Esophagus muscularis mucosa (tissue), 4 donors: ENCODE measurements around the gene PKMYT1. TPM values are rescaled to one million over a fixed set of nuclear protein-coding genes. Genes with fewer than 3 reads are reported as not detected.

Source experiments
- DNase-seq: peaks from one replicate; pipeline ENCODE4 v3.0.0-alpha.2; 2017; ENCODE audit errors: extremely low spot score
- H3K27ac ChIP-seq, 4 donors: fragments of 200-600 bp; sonication (generic); replicated peaks in 1 of 4; 1 replicate in 3 of 4; 2 replicates in 1 of 4; pipeline ENCODE4 v1.5.1; 2016 to 2019; ENCODE audit warnings: mild to moderate bottlenecking in 1 of 4
- H3K27me3 ChIP-seq, 4 donors: fragments of 200-600 bp; sonication (generic); one replicate each; pipeline versions ENCODE4 v1.5.1 to v1.6.0; 2016 to 2019
- H3K36me3 ChIP-seq, 4 donors: fragments of 200-600 bp; sonication (generic); one replicate each; pipeline ENCODE4 v1.5.1; 2016 to 2019
- H3K4me1 ChIP-seq, 4 donors: fragments of 200-600 bp; sonication (generic); one replicate each; pipeline ENCODE4 v1.5.1; 2016 to 2019
- H3K4me3 ChIP-seq, 4 donors: fragments of 200-600 bp; sonication (generic); 1 replicate in 2 of 4; 2 replicates in 2 of 4; pipeline ENCODE4 v1.5.1; 2016 to 2019; ENCODE audit warnings: mild to moderate bottlenecking in 4 of 4, moderate library complexity in 1 of 4
- H3K9me3 ChIP-seq, 4 donors: fragments of 200-600 bp; sonication (generic); 1 replicate in 3 of 4; 2 replicates in 1 of 4; pipeline ENCODE4 v1.5.1; 2016 to 2019
- EP300 ChIP-seq: sonication (generic); formaldehyde crosslinking; IDR thresholded peaks from one replicate; pipeline ENCODE4 v1.6.1; 2017; ENCODE audit warnings: antibody characterized with exemption
- POLR2A ChIP-seq: fragments of 450-650 bp; IDR thresholded peaks from one replicate; pipeline ENCODE4 v1.6.1; 2017; ENCODE audit warnings: antibody characterized with exemption, moderate library complexity, mild to moderate bottlenecking, low read depth
- POLR2AphosphoS5 ChIP-seq, 2 donors: sonication (generic); formaldehyde crosslinking; IDR thresholded peaks; one replicate each; pipeline ENCODE4 v1.6.1; 2017; ENCODE audit warnings: antibody characterized with exemption in 2 of 2
- WGBS: methylation state at CpG from one replicate; pipeline ENCODE4 v1.1.5; 2018; 5-methylcytosine and 5-hydroxymethylcytosine counted together
- intact Hi-C: fragments of 100-400 bp; cut with DNase I; formaldehyde crosslinking; loops from one replicate; pipeline ENCODE4 v1.15.1; 2023
- total RNA-seq, 4 donors: library from RNA; depleted of rRNA; stranded (reverse); fragments of >200 nt; gene quantifications; one replicate each; pipeline versions ENCODE4 v1.1.0 to v1.2.1, GENCODE V29; 2016
- TF ChIP-seq, protein P1 (sequence below), 3 experiments: fragments of 200-600 bp in 2 of 3; fragments of 450-650 bp in 1 of 3; sonication (generic) in 2 of 3; IDR thresholded peaks; one replicate each; pipeline ENCODE4 v1.5.1; 2017 to 2019; ENCODE audit warnings: antibody characterized with exemption in 3 of 3, mild to moderate bottlenecking in 2 of 3, moderate library complexity in 1 of 3

The PKMYT1 gene
- total RNA-seq, 4 donors from 2014 or later, result 0.57 to 2.5 TPM; not detected in 2

DNA sequence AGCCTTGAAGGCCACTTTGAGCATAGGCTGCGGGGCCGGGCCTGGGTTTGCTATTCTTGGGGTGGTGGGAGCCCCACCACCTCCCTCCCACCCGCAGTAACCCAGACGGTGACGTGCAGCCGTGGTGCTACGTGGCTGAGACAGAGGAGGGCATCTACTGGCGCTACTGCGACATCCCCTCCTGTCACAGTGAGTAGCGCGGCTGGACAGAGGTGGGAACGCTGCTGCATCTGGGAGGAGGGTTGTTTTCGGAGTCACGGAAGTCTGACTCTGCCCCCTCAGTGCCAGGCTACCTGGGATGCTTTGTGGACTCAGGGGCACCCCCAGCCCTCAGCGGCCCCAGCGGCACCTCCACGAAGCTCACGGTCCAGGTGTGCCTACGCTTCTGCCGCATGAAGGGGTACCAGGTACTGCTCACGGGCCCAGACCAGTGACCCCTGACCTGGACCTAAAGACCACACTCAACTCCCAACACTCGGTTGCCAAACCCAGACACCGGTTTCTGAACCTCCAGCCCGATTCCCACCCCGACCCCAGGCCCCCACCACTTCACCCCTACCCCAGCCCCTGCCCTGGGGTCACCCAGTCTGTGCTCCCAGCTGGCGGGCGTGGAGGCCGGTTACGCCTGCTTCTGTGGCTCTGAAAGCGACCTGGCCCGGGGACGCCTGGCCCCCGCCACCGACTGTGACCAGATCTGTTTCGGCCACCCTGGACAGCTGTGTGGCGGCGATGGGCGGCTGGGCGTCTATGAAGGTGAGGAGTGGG lies 14.0 kb downstream of the PKMYT1 start:
- 36% methylated on average over 24 of the region's 39 CpGs for WGBS
- no peak for DNase-seq
- intact Hi-C loops, result no loop called here
- Histone ChIP-seq H3K9me3 (no peaks in the 10 kb centered on the region), H3K27me3 (peaks cover 34 to 77% (median 69%) of the 10 kb centered on the region in 4 donors), H3K4me3 (peak overlapping the region; percentile 22 to 49 (median 30)), H3K36me3 (no peaks in the 10 kb centered on the region), H3K27ac (no peak overlapping the region), H3K4me1 (peaks cover 55 to 81% (median 75%) of the 10 kb centered on the region in 4 donors)
- no peak for TF ChIP-seq POLR2AphosphoS5 (IDR thresholded peaks at IDR 0.05)
- TF ChIP-seq, protein P1, sequence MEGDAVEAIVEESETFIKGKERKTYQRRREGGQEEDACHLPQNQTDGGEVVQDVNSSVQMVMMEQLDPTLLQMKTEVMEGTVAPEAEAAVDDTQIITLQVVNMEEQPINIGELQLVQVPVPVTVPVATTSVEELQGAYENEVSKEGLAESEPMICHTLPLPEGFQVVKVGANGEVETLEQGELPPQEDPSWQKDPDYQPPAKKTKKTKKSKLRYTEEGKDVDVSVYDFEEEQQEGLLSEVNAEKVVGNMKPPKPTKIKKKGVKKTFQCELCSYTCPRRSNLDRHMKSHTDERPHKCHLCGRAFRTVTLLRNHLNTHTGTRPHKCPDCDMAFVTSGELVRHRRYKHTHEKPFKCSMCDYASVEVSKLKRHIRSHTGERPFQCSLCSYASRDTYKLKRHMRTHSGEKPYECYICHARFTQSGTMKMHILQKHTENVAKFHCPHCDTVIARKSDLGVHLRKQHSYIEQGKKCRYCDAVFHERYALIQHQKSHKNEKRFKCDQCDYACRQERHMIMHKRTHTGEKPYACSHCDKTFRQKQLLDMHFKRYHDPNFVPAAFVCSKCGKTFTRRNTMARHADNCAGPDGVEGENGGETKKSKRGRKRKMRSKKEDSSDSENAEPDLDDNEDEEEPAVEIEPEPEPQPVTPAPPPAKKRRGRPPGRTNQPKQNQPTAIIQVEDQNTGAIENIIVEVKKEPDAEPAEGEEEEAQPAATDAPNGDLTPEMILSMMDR (IDR thresholded peaks at IDR 0.05), result no peak
- TF ChIP-seq EP300, result no peak
- TF ChIP-seq POLR2A, result no peak

DNA sequence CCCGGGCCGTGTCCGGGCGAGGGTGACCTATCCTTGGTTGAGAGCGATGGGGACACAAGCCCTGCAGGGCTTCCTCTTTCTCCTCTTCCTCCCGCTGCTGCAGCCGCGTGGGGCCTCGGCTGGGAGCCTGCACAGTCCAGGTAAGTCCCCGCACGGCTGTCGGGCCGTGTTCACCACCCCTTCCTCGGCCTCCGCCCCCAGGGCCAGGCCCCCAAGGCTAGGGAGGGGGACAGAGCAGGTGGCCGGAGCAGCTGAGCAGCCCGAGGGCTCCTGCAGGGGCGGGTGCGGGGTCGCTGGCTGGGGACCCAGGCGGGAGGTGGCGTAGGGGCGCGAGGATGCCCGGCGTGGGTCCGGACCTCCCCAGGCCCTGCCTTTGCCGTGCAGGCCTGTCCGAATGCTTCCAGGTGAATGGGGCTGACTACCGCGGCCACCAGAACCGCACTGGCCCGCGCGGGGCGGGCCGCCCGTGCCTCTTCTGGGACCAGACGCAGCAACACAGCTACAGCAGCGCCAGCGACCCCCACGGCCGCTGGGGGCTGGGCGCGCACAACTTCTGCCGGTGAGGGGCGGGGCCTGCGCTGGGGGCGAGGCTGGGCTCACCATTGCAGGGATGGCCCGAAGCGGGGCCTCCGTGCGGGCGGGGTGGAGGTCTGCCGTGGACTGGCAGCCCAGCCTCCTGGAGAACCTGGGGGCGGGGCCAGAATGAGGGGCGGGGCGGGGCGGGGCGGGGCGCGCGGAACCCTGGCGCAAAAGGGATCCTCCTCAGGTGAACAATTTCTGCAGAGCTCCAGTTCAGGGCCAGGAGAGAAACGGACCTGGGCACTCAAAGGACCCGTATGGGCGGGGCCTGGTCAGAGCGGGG lies 15.5 kb downstream of the PKMYT1 start:
- intact Hi-C loops, result no loop called here
- Histone ChIP-seq H3K27me3 (peaks cover 34 to 92% (median 75%) of the 10 kb centered on the region in 4 donors), H3K27ac (no peak overlapping the region), H3K9me3 (no peaks in the 10 kb centered on the region), H3K4me1 (peaks cover 46 to 70% (median 65%) of the 10 kb centered on the region in 4 donors), H3K36me3 (no peaks in the 10 kb centered on the region), H3K4me3 (peak overlapping the region; percentile 34 to 50 (median 36))
- TF ChIP-seq EP300 (no peak), POLR2AphosphoS5 (IDR thresholded peaks at IDR 0.05) (no peak), POLR2A (no peak)
- TF ChIP-seq, protein P1 (IDR thresholded peaks at IDR 0.05), result no peak
- WGBS, result under 1% methylated on average over 23 of the region's 68 CpGs
- DNase-seq, result no peak

DNA sequence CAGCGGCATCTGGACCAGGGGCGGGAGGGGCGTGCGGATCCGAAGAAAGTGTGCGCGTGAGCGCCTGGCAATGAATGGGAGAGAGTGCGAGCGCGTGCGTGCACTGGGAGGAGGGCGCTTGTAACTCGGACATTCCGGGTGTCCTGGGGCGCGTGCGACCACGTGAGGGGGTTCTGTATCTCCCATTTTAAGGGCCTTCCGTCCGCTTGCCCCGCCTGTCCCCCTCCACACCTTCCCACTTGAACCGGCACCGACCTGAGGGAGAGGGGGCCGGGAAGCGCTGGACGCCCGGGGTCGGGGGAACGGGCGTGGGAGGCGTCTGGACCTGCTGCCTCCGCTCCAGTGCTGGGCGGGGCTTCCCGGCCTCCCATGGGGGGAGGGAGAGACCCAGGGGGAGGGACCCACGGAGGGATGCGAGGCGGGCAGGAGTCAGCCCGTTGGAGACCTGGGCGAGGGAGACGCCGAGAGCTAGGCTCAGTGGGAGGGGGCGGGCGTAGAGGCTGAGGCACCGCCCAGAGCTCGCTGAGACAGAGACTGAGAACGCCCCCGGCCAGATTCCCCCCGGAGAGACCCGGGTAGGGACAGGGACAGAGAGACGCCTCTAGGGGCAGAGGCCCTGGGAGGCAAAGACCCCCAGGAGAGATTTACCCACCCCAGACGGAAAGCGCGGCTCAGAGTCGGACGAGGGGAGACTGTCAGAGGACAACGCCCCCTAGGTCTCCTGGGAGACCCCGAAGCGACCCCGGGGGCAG lies 16.3 kb downstream of the PKMYT1 start, which contains the start of gene KREMEN2:
Gene KREMEN2 (plus strand): TSS at position 553 of the 752 bp plus-strand sequence. CDS start 246 bp downstream, outside the sequence.
- Histone ChIP-seq H3K36me3 (no peaks in the 10 kb centered on the region), H3K27me3 (peaks cover 34 to 100% (median 75%) of the 10 kb centered on the region in 4 donors), H3K4me3 (peak within 1 kb of the TSS; percentile 34 to 50 (median 36)), H3K4me1 (peaks cover 45 to 64% (median 60%) of the 10 kb centered on the region in 4 donors), H3K9me3 (no peaks in the 10 kb centered on the region), H3K27ac (no peak within 1 kb of the TSS)
- DNase-seq, result no peak
- TF ChIP-seq POLR2A (no peak), EP300 (no peak), POLR2AphosphoS5 (IDR thresholded peaks at IDR 0.05) (no peak)
- TF ChIP-seq, protein P1 (IDR thresholded peaks at IDR 0.05), result no peak
- WGBS, result 2% methylated on average over 28 of the region's 60 CpGs
- intact Hi-C loops, result no loop called here

DNA sequence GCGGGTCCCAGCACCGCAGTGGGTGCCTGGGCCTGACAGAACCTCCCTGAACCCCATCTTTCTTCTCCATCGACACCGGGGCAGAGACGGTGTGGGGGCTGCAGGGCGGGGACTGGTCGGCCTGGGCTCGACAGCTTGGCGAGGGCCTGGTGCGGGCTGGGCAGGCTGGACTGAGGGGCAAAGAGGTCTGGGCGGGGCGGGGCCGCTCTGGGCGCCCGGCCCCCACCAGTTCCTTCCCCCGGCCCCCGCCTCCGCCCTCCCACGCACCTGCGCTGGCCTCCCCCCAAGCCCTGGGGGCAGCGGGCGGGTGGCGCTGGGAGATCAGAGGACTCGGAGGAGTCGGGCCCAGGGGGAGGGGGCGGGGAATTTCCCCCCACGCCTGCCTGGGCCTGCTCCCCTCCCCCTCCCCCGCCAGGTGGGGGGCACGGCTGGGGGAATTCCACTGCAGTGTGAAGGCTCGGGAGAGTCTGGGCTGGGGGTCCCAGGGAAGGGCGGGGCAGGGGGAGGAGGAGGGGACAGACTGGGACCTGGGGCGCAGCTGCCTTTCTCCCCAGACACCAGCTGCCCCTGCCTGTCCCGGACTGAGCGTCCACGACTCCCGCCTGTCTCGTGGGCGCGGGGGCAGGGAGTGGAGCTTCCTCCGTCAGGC lies 17.0 kb downstream of the PKMYT1 start:
- no peak for DNase-seq
- H3K9me3 ChIP-seq, result no peaks in the 10 kb centered on the region
- 3% methylated on average over 5 of the region's 40 CpGs for WGBS
- TF ChIP-seq, protein P1 (IDR thresholded peaks at IDR 0.05), result no peak
- no peak for TF ChIP-seq EP300
- TF ChIP-seq POLR2AphosphoS5 (IDR thresholded peaks at IDR 0.05), result no peak
- TF ChIP-seq POLR2A, result no peak
- peaks cover 34 to 99% (median 75%) of the 10 kb centered on the region in 4 donors for H3K27me3 ChIP-seq
- H3K36me3 ChIP-seq, result no peaks in the 10 kb centered on the region
- peaks cover 39 to 57% (median 53%) of the 10 kb centered on the region in 4 donors for H3K4me1 ChIP-seq
- intact Hi-C loops, result no loop called here
- peak overlapping the region; percentile 34 to 50 (median 36) for H3K4me3 ChIP-seq
- no peak overlapping the region for H3K27ac ChIP-seq
